SK-N-SH (cell line): Measurements from ENCODE around the gene FAM107B. TPM values are rescaled to one million over a fixed set of nuclear protein-coding genes. Genes with fewer than 3 reads are reported as not detected.

ENCODE experiments used
- CTCF ChIA-PET: fragments of 300-600, 350-600 bp; formaldehyde crosslinking; extraction: SDS; loops from one replicate; lab custom pipeline; 2021; lab: Yijun Ruan, JAX
- POLR2A ChIA-PET: fragments of 350-600 bp; sonication (Branson Sonifier 250); formaldehyde crosslinking; extraction: SDS; loops from one replicate; lab custom pipeline; 2020; ENCODE audit warnings: antibody characterized with exemption, inconsistent platforms; lab: Yijun Ruan, JAX
- DNase-seq: peaks from one replicate; pipeline ENCODE4 v3.0.0; 2012
- H2AFZ ChIP-seq: fragments of 200-600 bp; sonication (generic); 2 replicates; pipeline ENCODE4 v1.8.1; 2016; ENCODE audit warnings: antibody characterized with exemption, mild to moderate bottlenecking, low read depth
- H3F3A ChIP-seq: fragments of 200-600 bp; sonication (generic); replicated peaks from 2 replicates; pipeline ENCODE3; 2016; ENCODE audit warnings: antibody characterized with exemption, mild to moderate bottlenecking; ENCODE audit not compliant: insufficient read depth
- H3K27ac ChIP-seq, 2 experiments: fragments of 200-500 bp in 1 of 2; fragments of 200-600 bp in 1 of 2; sonication (Bioruptor generic) in 1 of 2; sonication (generic), shearing (Covaris generic) in 1 of 2; 2 replicates each; pipeline versions ENCODE4 v1.5.1 to v1.6.1; 2014 to 2016; ENCODE audit warnings: low read depth in 2 of 2, inconsistent platforms in 1 of 2, low read length in 1 of 2, mild to moderate bottlenecking in 1 of 2, mixed read lengths in 1 of 2
- H3K27me3 ChIP-seq: fragments of 200-600 bp; sonication (generic), shearing (Covaris generic); 2 replicates; pipeline ENCODE4 v1.6.1; 2016; ENCODE audit warnings: mixed run types; ENCODE audit not compliant: insufficient read depth
- H3K36me3 ChIP-seq, 2 experiments: fragments of 200-500 bp in 1 of 2; fragments of 200-600 bp in 1 of 2; sonication (Bioruptor generic) in 1 of 2; sonication (generic) in 1 of 2; replicated peaks in 1 of 2; 2 replicates each; pipeline versions ENCODE3 to v1.5.1; 2014 to 2016; ENCODE audit warnings: low read length in 1 of 2, mild to moderate bottlenecking in 1 of 2; ENCODE audit not compliant: insufficient read depth in 2 of 2, control insufficient read depth in 1 of 2
- H3K4me1 ChIP-seq, 2 experiments: fragments of 200-500 bp in 1 of 2; fragments of 200-600 bp in 1 of 2; sonication (Bioruptor generic) in 1 of 2; sonication (generic), shearing (Covaris generic) in 1 of 2; 2 replicates each; pipeline versions ENCODE4 v1.5.1 to v1.6.1; 2014 to 2016; ENCODE audit warnings: low read depth in 1 of 2, low read length in 1 of 2, mixed run types in 1 of 2; ENCODE audit not compliant: insufficient read depth in 2 of 2, control insufficient read depth in 1 of 2
- H3K4me2 ChIP-seq: fragments of 200-600 bp; sonication (generic), shearing (Covaris generic); 2 replicates; pipeline ENCODE4 v1.6.1; 2017; ENCODE audit warnings: mixed run types
- H3K4me3 ChIP-seq, 2 experiments: fragments of 200-500 bp in 1 of 2; fragments of 200-600 bp in 1 of 2; sonication (Bioruptor generic) in 1 of 2; sonication (generic), shearing (Covaris generic) in 1 of 2; 2 replicates each; pipeline versions ENCODE4 v1.5.1 to v1.8.1; 2014 to 2016; ENCODE audit warnings: low read depth in 2 of 2, inconsistent platforms in 1 of 2, low read length in 1 of 2, mild to moderate bottlenecking in 1 of 2, mixed read lengths in 1 of 2, moderate library complexity in 1 of 2
- H3K79me2 ChIP-seq: fragments of 200-600 bp; sonication (generic); 2 replicates; pipeline ENCODE4 v1.8.1; 2017; ENCODE audit warnings: mild to moderate bottlenecking; ENCODE audit not compliant: insufficient read depth
- H3K9ac ChIP-seq: fragments of 200-600 bp; sonication (generic); 2 replicates; pipeline ENCODE4 v1.6.1; 2017; ENCODE audit warnings: mixed run types
- H3K9me2 ChIP-seq: fragments of 200-600 bp; sonication (generic); 2 replicates; pipeline ENCODE4 v1.6.1; 2017; ENCODE audit warnings: mixed run types
- H3K9me3 ChIP-seq: fragments of 200-600 bp; sonication (generic); 2 replicates; pipeline ENCODE4 v1.6.1; 2017; ENCODE audit warnings: mixed run types, mild to moderate bottlenecking, moderate library complexity
- H4K20me1 ChIP-seq: fragments of 200-600 bp; sonication (generic); 2 replicates; pipeline ENCODE4 v1.6.1; 2017; ENCODE audit warnings: mild to moderate bottlenecking, mixed run types; ENCODE audit not compliant: insufficient read depth
- CHD2 ChIP-seq: fragments of 150-350 bp; IDR thresholded peaks from 2 replicates; pipeline ENCODE4 v1.6.1; 2018; ENCODE audit warnings: low read length; ENCODE audit not compliant: partially characterized antibody
- CTCF ChIP-seq: fragments of 200-600 bp; sonication (generic); IDR thresholded peaks from 2 replicates; pipeline ENCODE4 v1.6.1; 2017; ENCODE audit warnings: antibody characterized with exemption, mild to moderate bottlenecking, moderate library complexity
- ELF1 ChIP-seq: IDR thresholded peaks from 2 replicates; pipeline ENCODE4 v1.4.0; 2012
- EP300 ChIP-seq, 2 experiments: IDR thresholded peaks; 2 replicates each; pipeline versions ENCODE4 v1.4.0 to v1.6.1; 2012; ENCODE audit warnings: borderline replicate concordance in 1 of 2, low read depth in 1 of 2, low read length in 1 of 2
- EZH2phosphoT487 ChIP-seq: fragments of 200-600 bp; sonication (generic); IDR thresholded peaks from 2 replicates; pipeline ENCODE4 v1.6.1; 2017; ENCODE audit warnings: low read depth, mixed run types, mild to moderate bottlenecking, antibody characterized with exemption, moderate library complexity, borderline replicate concordance
- FOSL2 ChIP-seq: IDR thresholded peaks from 2 replicates; pipeline ENCODE4 v1.4.0; 2012; ENCODE audit warnings: low read depth, mild to moderate bottlenecking, moderate library complexity, borderline replicate concordance
- FOXJ3 ChIP-seq: sonication (generic); formaldehyde crosslinking; IDR thresholded peaks from 2 replicates; pipeline ENCODE4 v1.5.1; 2020; ENCODE audit warnings: mild to moderate bottlenecking, missing genetic modification reagents
- FOXM1 ChIP-seq: IDR thresholded peaks from 2 replicates; pipeline ENCODE4 v1.4.0; 2012; ENCODE audit warnings: low read depth, mild to moderate bottlenecking
- GABPA ChIP-seq: IDR thresholded peaks from 2 replicates; pipeline ENCODE4 v1.4.0; 2012; ENCODE audit warnings: low read depth, mild to moderate bottlenecking
- GATA2 ChIP-seq: sonication (generic); formaldehyde crosslinking; IDR thresholded peaks from 2 replicates; pipeline ENCODE4 v1.5.0; 2020; ENCODE audit warnings: mild to moderate bottlenecking, missing genetic modification reagents
- JUND ChIP-seq: IDR thresholded peaks from 2 replicates; pipeline ENCODE4 v1.4.0; 2012
- MEF2A ChIP-seq: IDR thresholded peaks from 2 replicates; pipeline ENCODE4 v1.4.0; 2012; ENCODE audit warnings: low read depth, borderline replicate concordance
- MXI1 ChIP-seq: IDR thresholded peaks from 2 replicates; pipeline ENCODE4 v1.6.1; 2012; ENCODE audit warnings: mild to moderate bottlenecking, low read depth, low read length, improper control_type of control experiment
- NFIC ChIP-seq: IDR thresholded peaks from 2 replicates; pipeline ENCODE4 v1.4.0; 2012; ENCODE audit warnings: borderline replicate concordance
- PBX3 ChIP-seq: IDR thresholded peaks from 2 replicates; pipeline ENCODE4; 2012
- REST ChIP-seq: IDR thresholded peaks from 2 replicates; pipeline ENCODE4 v1.6.1; 2012; ENCODE audit warnings: mild to moderate bottlenecking, low read depth, low read length, moderate library complexity
- TCF12 ChIP-seq: IDR thresholded peaks from 2 replicates; pipeline ENCODE4 v1.4.0; 2012
- TEAD4 ChIP-seq: IDR thresholded peaks from 2 replicates; pipeline ENCODE4 v1.4.0; 2012; ENCODE audit warnings: mild to moderate bottlenecking, borderline replicate concordance; ENCODE audit not compliant: insufficient read depth
- USF1 ChIP-seq: IDR thresholded peaks from 2 replicates; pipeline ENCODE4 v1.4.0; 2012; ENCODE audit warnings: low read depth, borderline replicate concordance
- USF2 ChIP-seq: fragments of 150-350 bp; IDR thresholded peaks from 2 replicates; pipeline ENCODE4 v1.6.1; 2017; ENCODE audit warnings: antibody characterized with exemption, low read length, low read depth, borderline replicate concordance
- WGBS: methylation state at CpG from one replicate; pipeline ENCODE4 v1.1.6; 2017; ENCODE audit warnings: low lambda C conversion rate; 5-methylcytosine and 5-hydroxymethylcytosine counted together
- polyA plus RNA-seq, 3 experiments: library from polyadenylated mRNA; depleted of rRNA; stranded (reverse); fragments of >200 nt; gene quantifications; 2 replicates each; pipeline ENCODE4 v1.2.3, GENCODE V29; 2012

The FAM107B gene
- polyA plus RNA-seq, 1 of the 3 experiments (the other 2 are of a cell fraction), result 1.0 TPM

- H3K9me3 ChIP-seq, result no peaks in the 10 kb centered on the region
- no peaks in the 10 kb centered on the region for H3F3A ChIP-seq
- H3K27me3 ChIP-seq, result 0 out of 2 replicates have a peak, but pooled peaks cover 3% of the 10 kb centered on the region
- no peaks in the 10 kb centered on the region for H3K79me2 ChIP-seq
- CTCF ChIA-PET, result no interaction called here
- H3K36me3 ChIP-seq, result no peaks in the 10 kb centered on the region
- DNase-seq, result no peak
- POLR2A ChIA-PET, result no interaction called here
- no peak overlapping the region for H3K4me2 ChIP-seq
- TF ChIP-seq USF1 (no peak), MEF2A (no peak)
- WGBS, result 59% methylated on average over 4 of the region's 4 CpGs
- H3K4me1 ChIP-seq, result peaks cover 0 to 4% of the 10 kb centered on the region in 2 experiments; a peak in 1 of 4 replicates
- H3K9ac ChIP-seq, result no peak overlapping the region
- H3K9me2 ChIP-seq, result no peaks in the 10 kb centered on the region
- H3K27ac ChIP-seq, result no peak overlapping the region
- H4K20me1 ChIP-seq, result no peaks in the 10 kb centered on the region
- H3K4me3 ChIP-seq, result no peak overlapping the region
- no peak overlapping the region for H2AFZ ChIP-seq
Measured at GRCh38 chr10:14613588-14613920, 161.1 kb downstream of the FAM107B start.

- Histone ChIP-seq H3K36me3 (no peaks in the 10 kb centered on the region), H3K9me3 (no peaks in the 10 kb centered on the region), H4K20me1 (no peaks in the 10 kb centered on the region), H3K4me3 (no peak overlapping the region), H3K27me3 (0 out of 2 replicates have a peak, but pooled peaks cover 8% of the 10 kb centered on the region), H3F3A (no peaks in the 10 kb centered on the region), H3K4me1 (peaks cover 0 to 4% of the 10 kb centered on the region in 2 experiments; a peak in 2 of 4 replicates), H3K4me2 (no peak overlapping the region), H3K9ac (no peak overlapping the region), H3K27ac (no peak overlapping the region), H2AFZ (no peak overlapping the region), H3K9me2 (no peaks in the 10 kb centered on the region), H3K79me2 (no peaks in the 10 kb centered on the region)
- ChIA-PET POLR2A (no interaction called here), CTCF (interaction anchor here (2.9 kb wide), 1 partner anchor 12 kb away, joined by 11 read pairs; no protein-coding TSS in a partner anchor)
- WGBS, result 84% methylated on average over 15 of the region's 15 CpGs
- DNase-seq, result no peak
- TF ChIP-seq CTCF (no peak), FOXM1 (no peak), JUND (no peak), GABPA (no peak), TCF12 (no peak), GATA2 (no peak), NFIC (no peak), ELF1 (no peak), TEAD4 (no peak), USF2 (no peak), MXI1 (no peak), FOXJ3 (CRISPR knock-in tag) (no peak), PBX3 (no peak), FOSL2 (no peak), EP300 (IDR thresholded peaks at IDR 0.05; ENCODE audit: borderline replicate concordance in 1 of 2, low read depth in 1 of 2, low read length in 1 of 2) (no peak), CHD2 (no peak), EZH2phosphoT487 (no peak), REST (no peak)
Measured at GRCh38 chr10:14612873-14613587, 161.7 kb downstream of the FAM107B start.
